Neural cell (in vitro differentiated cells): Measurements from ENCODE around the gene COL13A1. TPM values are rescaled to one million over a fixed set of nuclear protein-coding genes. Genes with fewer than 3 reads are reported as not detected.

Source experiments
- H2AFZ ChIP-seq: fragments of 200-600, 300-800 bp; sonication (generic), shearing (Covaris generic); 2 replicates; pipeline ENCODE4 v1.6.0; 2014; ENCODE audit warnings: low read depth, mild to moderate bottlenecking, antibody characterized with exemption, low read length, moderate library complexity
- H3F3A ChIP-seq: fragments of 200-600 bp; shearing (Covaris generic); 2 replicates; pipeline ENCODE4 v1.6.1; 2016; ENCODE audit warnings: mild to moderate bottlenecking, moderate library complexity, mixed read lengths, antibody characterized with exemption, low read length; ENCODE audit not compliant: insufficient read depth, poor library complexity, severe bottlenecking
- H3K27ac ChIP-seq: fragments of 200-600, 300-800 bp; sonication (generic), shearing (Covaris generic); 2 replicates; pipeline ENCODE4 v1.5.1; 2014; ENCODE audit warnings: mild to moderate bottlenecking, low read length, moderate library complexity
- H3K27me3 ChIP-seq: fragments of 300-800, 200-600 bp; sonication (generic), shearing (Covaris generic); 2 replicates; pipeline ENCODE4 v1.6.0; 2014; ENCODE audit warnings: mild to moderate bottlenecking, low read depth, low read length, moderate library complexity; ENCODE audit not compliant: insufficient read depth
- H3K36me3 ChIP-seq: fragments of 300-800, 200-600 bp; sonication (generic), shearing (Covaris generic); 2 replicates; pipeline ENCODE4 v1.5.1; 2014; ENCODE audit warnings: mild to moderate bottlenecking, antibody characterized with exemption, low read length, moderate library complexity; ENCODE audit not compliant: insufficient read depth
- H3K4me2 ChIP-seq: fragments of 300-800, 200-600 bp; sonication (generic), shearing (Covaris generic); 2 replicates; pipeline ENCODE4 v1.6.0; 2014; ENCODE audit warnings: mild to moderate bottlenecking, low read length
- H3K4me3 ChIP-seq: fragments of 300-800, 200-600 bp; sonication (generic), shearing (Covaris generic); 2 replicates; pipeline ENCODE4 v1.5.1; 2014; ENCODE audit warnings: mild to moderate bottlenecking, low read length, moderate library complexity
- H3K79me2 ChIP-seq: fragments of 200-600 bp; shearing (Covaris generic); replicated peaks from 2 replicates; pipeline ENCODE4 v1.6.0; 2014; ENCODE audit warnings: mild to moderate bottlenecking, low read length, moderate library complexity; ENCODE audit not compliant: insufficient read depth
- H3K9ac ChIP-seq: fragments of 300-800, 200-600 bp; sonication (generic), shearing (Covaris generic); 2 replicates; pipeline ENCODE4 v1.6.1; 2016; ENCODE audit warnings: mild to moderate bottlenecking, low read length, mixed read lengths
- H3K9me2 ChIP-seq: fragments of 200-600 bp; shearing (Covaris generic); 2 replicates; pipeline ENCODE4 v1.6.1; 2016; ENCODE audit warnings: mild to moderate bottlenecking, low read length, mixed read lengths; ENCODE audit not compliant: insufficient read depth
- H3K9me3 ChIP-seq: fragments of 200-600, 300-800 bp; sonication (generic), shearing (Covaris generic); 2 replicates; pipeline ENCODE4 v1.6.1; 2016; ENCODE audit warnings: mild to moderate bottlenecking, mixed run types, low read length, moderate library complexity, mixed read lengths
- H4K20me1 ChIP-seq: fragments of 200-600 bp; shearing (Covaris generic); 2 replicates; pipeline ENCODE4 v1.6.1; 2016; ENCODE audit warnings: mild to moderate bottlenecking, mixed run types; ENCODE audit not compliant: insufficient read depth
- CTCF ChIP-seq: fragments of 450-650 bp; IDR thresholded peaks from 2 replicates; pipeline ENCODE4 v1.5.1; 2014; ENCODE audit warnings: antibody characterized with exemption, mild to moderate bottlenecking, moderate library complexity; ENCODE audit not compliant: poor library complexity, severe bottlenecking
- EP300 ChIP-seq: fragments of 450-650 bp; conservative IDR thresholded peaks from 2 replicates; pipeline ENCODE4 v1.6.1; 2014; ENCODE audit warnings: antibody characterized with exemption, mild to moderate bottlenecking, moderate library complexity; ENCODE audit not compliant: poor library complexity, severe bottlenecking
- EZH2 ChIP-seq: fragments of 200-600, 300-800 bp; shearing (Covaris generic), sonication (generic); IDR thresholded peaks from 2 replicates; pipeline ENCODE4 v1.6.1; 2014; ENCODE audit warnings: antibody characterized with exemption, low read length, borderline replicate concordance, mild to moderate bottlenecking; ENCODE audit not compliant: insufficient read depth, poor library complexity, severe bottlenecking
- MXI1 ChIP-seq: fragments of 450-650 bp; conservative IDR thresholded peaks from 2 replicates; pipeline ENCODE4 v1.6.1; 2014; ENCODE audit warnings: antibody characterized with exemption, mild to moderate bottlenecking; ENCODE audit not compliant: poor library complexity, severe bottlenecking
- POLR2AphosphoS5 ChIP-seq: IDR thresholded peaks from 2 replicates; pipeline ENCODE4 v1.6.1; 2012
- RAD21 ChIP-seq: fragments of 450-650 bp; conservative IDR thresholded peaks from 2 replicates; pipeline ENCODE4 v1.6.1; 2014; ENCODE audit warnings: antibody characterized with exemption, mild to moderate bottlenecking, moderate library complexity
- REST ChIP-seq: IDR thresholded peaks from 2 replicates; pipeline ENCODE4 v1.6.1; 2012; ENCODE audit warnings: borderline replicate concordance
- SMC3 ChIP-seq: fragments of 450-650 bp; conservative IDR thresholded peaks from 2 replicates; pipeline ENCODE4 v1.6.1; 2014; ENCODE audit warnings: antibody characterized with exemption, mild to moderate bottlenecking, moderate library complexity; ENCODE audit not compliant: poor library complexity
- TAF1 ChIP-seq: IDR thresholded peaks from 2 replicates; pipeline ENCODE4 v1.6.1; 2012; ENCODE audit warnings: low read depth
- polyA plus RNA-seq: library from polyadenylated mRNA; depleted of rRNA; stranded (reverse); fragments of >200 nt; gene quantifications from 2 replicates; pipeline ENCODE4 v1.2.3, GENCODE V29; 2014

The COL13A1 gene
- polyA plus RNA-seq, 1 donor from 2014 or later, result 4.7 TPM

- no peaks in the 10 kb centered on the region for H3F3A ChIP-seq
- H3K36me3 ChIP-seq, result no peaks in the 10 kb centered on the region
- no peak overlapping the region for H3K4me2 ChIP-seq
- no peaks in the 10 kb centered on the region for H3K27me3 ChIP-seq
- H3K9ac ChIP-seq, result no peak overlapping the region
- no peak overlapping the region for H3K27ac ChIP-seq
- no peak overlapping the region for H2AFZ ChIP-seq
- no peak overlapping the region for H3K4me3 ChIP-seq
- TF ChIP-seq EP300 (no peak), REST (no peak), CTCF (no peak), MXI1 (no peak), SMC3 (no peak), EZH2 (no peak), TAF1 (no peak), RAD21 (no peak), POLR2AphosphoS5 (no peak)
- H4K20me1 ChIP-seq, result no peaks in the 10 kb centered on the region
- H3K9me3 ChIP-seq, result no peaks in the 10 kb centered on the region
- H3K9me2 ChIP-seq, result no peaks in the 10 kb centered on the region
- no peaks in the 10 kb centered on the region for H3K79me2 ChIP-seq
Measured at GRCh38 chr10:69780077-69780476, 21.6 kb upstream of the COL13A1 start.

- Histone ChIP-seq H3K4me2 (no peak overlapping the region), H3K9ac (no peak overlapping the region), H3K4me3 (no peak overlapping the region), H3K9me2 (no peaks in the 10 kb centered on the region), H3F3A (no peaks in the 10 kb centered on the region), H3K79me2 (no peaks in the 10 kb centered on the region), H3K27me3 (no peaks in the 10 kb centered on the region), H4K20me1 (no peaks in the 10 kb centered on the region), H2AFZ (no peak overlapping the region), H3K36me3 (no peaks in the 10 kb centered on the region), H3K9me3 (no peaks in the 10 kb centered on the region), H3K27ac (no peak overlapping the region)
- no peak for TF ChIP-seq SMC3
- no peak for TF ChIP-seq REST
- TF ChIP-seq TAF1, result no peak
- TF ChIP-seq EP300, result no peak
- TF ChIP-seq CTCF, result no peak
- TF ChIP-seq EZH2, result no peak
Measured at GRCh38 chr10:69781576-69781975, 20.1 kb upstream of the COL13A1 start.
